Gastroesophageal sphincter (tissue), 4 donors: ENCODE data around the gene REPS1. TPM values are rescaled to one million over a fixed set of nuclear protein-coding genes. Genes with fewer than 3 reads are reported as not detected.

ENCODE experiments used
- ATAC-seq: fragments of 150-250 bp; one replicate; pipeline ENCODE4 v1.9.1; 2016; ENCODE audit warnings: mild to moderate bottlenecking, moderate library complexity
- H3K27ac ChIP-seq, 4 donors: fragments of 200-600 bp; sonication (generic) in 3 of 4; 1 replicate in 3 of 4; 2 replicates in 1 of 4; pipeline ENCODE4 v1.5.1; 2016 to 2019
- H3K27me3 ChIP-seq: fragments of 200-600 bp; sonication (generic); one replicate; pipeline ENCODE4 v1.5.1; 2019
- H3K36me3 ChIP-seq, 2 donors: fragments of 200-600 bp; sonication (generic); one replicate each; pipeline ENCODE4 v1.5.1; 2019; ENCODE audit warnings: control low read depth in 1 of 2
- H3K4me1 ChIP-seq, 3 donors: fragments of 200-600 bp; sonication (generic); 1 replicate in 2 of 3; 2 replicates in 1 of 3; pipeline ENCODE4 v1.5.1; 2016 to 2019; ENCODE audit warnings: control low read depth in 2 of 3
- H3K4me3 ChIP-seq, 2 donors: fragments of 200-600 bp; sonication (generic); one replicate each; pipeline ENCODE4 v1.5.1; 2019; ENCODE audit warnings: mild to moderate bottlenecking in 1 of 2, moderate library complexity in 1 of 2
- H3K9me3 ChIP-seq, 3 donors: fragments of 200-600 bp; sonication (generic); one replicate each; pipeline ENCODE4 v1.5.1; 2017 to 2019; ENCODE audit warnings: control low read depth in 2 of 3
- EP300 ChIP-seq: sonication (generic); formaldehyde crosslinking; IDR thresholded peaks from one replicate; pipeline ENCODE4 v1.6.1; 2017; ENCODE audit warnings: antibody characterized with exemption, mild to moderate bottlenecking
- POLR2A ChIP-seq, 2 donors: fragments of 450-650 bp; IDR thresholded peaks; one replicate each; pipeline ENCODE4 v1.6.1; 2017; ENCODE audit warnings: antibody characterized with exemption in 2 of 2, mild to moderate bottlenecking in 2 of 2, moderate library complexity in 1 of 2
- POLR2AphosphoS5 ChIP-seq: sonication (generic); formaldehyde crosslinking; IDR thresholded peaks from one replicate; pipeline ENCODE4 v1.6.1; 2017; ENCODE audit warnings: antibody characterized with exemption
- WGBS, 2 donors: methylation state at CpG; one replicate each; pipeline ENCODE4 v1.1.5; 2018; ENCODE audit warnings: low coverage in 1 of 2; 5-methylcytosine and 5-hydroxymethylcytosine counted together
- total RNA-seq, 4 donors: library from RNA; depleted of rRNA; stranded (reverse); fragments of >200 nt; gene quantifications; one replicate each; pipeline ENCODE4 v1.1.0, GENCODE V29; 2016
- TF ChIP-seq, protein P1 (sequence below), 4 experiments: fragments of 200-600 bp in 2 of 4; fragments of 450-650 bp in 2 of 4; sonication (generic) in 1 of 4; IDR thresholded peaks; one replicate each; pipeline ENCODE4 v1.5.1; 2017 to 2019; ENCODE audit warnings: antibody characterized with exemption in 4 of 4, mild to moderate bottlenecking in 2 of 4, moderate library complexity in 2 of 4

REPS1 gene
- total RNA-seq, 4 donors from 2014 or later: 26.7 to 42.6 (median 29.3) TPM

DNA sequence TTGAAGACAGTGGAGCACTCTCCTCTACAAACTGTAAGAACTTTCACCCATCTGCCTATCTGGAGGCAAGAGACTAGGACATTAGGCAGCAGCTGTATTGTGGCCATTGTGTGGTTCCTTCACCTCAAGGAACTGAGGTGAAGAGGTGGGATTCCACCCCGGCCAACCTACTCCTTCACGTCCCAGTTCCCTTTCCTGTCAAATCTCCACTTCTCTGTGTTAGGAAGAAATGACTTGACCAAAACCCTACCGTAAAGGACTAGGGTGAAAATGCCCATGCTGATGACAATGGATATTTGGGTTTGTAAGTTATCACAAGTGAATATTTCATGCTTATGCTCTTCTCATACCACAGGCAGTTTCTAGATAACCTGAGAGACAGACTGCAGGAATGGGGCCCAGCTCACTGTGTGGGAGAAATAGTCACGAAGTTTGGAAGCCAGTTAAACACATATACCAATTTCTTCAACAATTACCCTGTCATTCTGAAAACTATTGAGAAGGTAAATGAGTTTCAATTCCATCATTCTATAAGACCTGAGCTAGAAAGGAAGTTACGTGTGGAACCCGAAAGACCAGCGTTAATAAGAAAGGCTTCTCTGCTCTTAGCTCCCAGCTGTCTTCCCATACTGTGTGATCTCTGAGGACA, 105.6 kb downstream of the REPS1 start:
- H3K27me3 ChIP-seq: no peaks in the 10 kb centered on the region
- no peak overlapping the region for H3K4me3 ChIP-seq
- 89 to 95% methylated on average over 4 to 6 of the region's 7 CpGs for WGBS, 2 donors
- H3K9me3 ChIP-seq: no peaks in the 10 kb centered on the region
- ATAC-seq: no peak
- TF ChIP-seq POLR2AphosphoS5 (no peak), EP300 (no peak), POLR2A (IDR thresholded peaks at IDR 0.05) (no peak)
- TF ChIP-seq, protein P1, sequence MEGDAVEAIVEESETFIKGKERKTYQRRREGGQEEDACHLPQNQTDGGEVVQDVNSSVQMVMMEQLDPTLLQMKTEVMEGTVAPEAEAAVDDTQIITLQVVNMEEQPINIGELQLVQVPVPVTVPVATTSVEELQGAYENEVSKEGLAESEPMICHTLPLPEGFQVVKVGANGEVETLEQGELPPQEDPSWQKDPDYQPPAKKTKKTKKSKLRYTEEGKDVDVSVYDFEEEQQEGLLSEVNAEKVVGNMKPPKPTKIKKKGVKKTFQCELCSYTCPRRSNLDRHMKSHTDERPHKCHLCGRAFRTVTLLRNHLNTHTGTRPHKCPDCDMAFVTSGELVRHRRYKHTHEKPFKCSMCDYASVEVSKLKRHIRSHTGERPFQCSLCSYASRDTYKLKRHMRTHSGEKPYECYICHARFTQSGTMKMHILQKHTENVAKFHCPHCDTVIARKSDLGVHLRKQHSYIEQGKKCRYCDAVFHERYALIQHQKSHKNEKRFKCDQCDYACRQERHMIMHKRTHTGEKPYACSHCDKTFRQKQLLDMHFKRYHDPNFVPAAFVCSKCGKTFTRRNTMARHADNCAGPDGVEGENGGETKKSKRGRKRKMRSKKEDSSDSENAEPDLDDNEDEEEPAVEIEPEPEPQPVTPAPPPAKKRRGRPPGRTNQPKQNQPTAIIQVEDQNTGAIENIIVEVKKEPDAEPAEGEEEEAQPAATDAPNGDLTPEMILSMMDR (IDR thresholded peaks at IDR 0.05): no peak
- H3K27ac ChIP-seq: no peak overlapping the region
- no peaks in the 10 kb centered on the region for H3K36me3 ChIP-seq
- no peaks in the 10 kb centered on the region for H3K4me1 ChIP-seq

DNA sequence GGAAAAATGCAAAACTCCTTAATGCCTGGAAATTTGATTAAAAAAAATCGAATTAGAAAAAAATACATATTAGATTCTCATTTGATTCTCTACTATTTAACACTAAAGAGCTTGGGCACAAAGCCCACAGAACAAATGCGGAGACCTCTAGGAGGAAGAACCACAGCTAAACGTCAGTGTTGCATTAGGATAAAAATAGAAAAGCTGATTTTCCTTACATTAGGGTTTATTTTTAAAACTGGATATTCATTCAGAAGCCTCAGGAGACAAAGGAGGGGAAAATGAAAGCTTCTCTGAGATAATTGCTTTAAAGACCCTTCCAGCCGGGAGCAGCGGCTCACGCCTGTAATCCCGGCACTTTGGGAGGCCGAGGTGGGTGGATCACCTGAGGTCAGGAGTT, 114.9 kb downstream of the REPS1 start:
- Histone ChIP-seq H3K36me3 (no peaks in the 10 kb centered on the region), H3K4me1 (peaks cover 0 to 40% (median 5%) of the 10 kb centered on the region in 3 donors), H3K4me3 (no peak overlapping the region), H3K27me3 (no peaks in the 10 kb centered on the region), H3K9me3 (no peaks in the 10 kb centered on the region), H3K27ac (peak overlapping the region in 3 of 4 donors; percentile 26 to 60 (median 50))
- no peak for ATAC-seq
- WGBS, 2 donors: 57 to 69% methylated on average over 2 to 7 of the region's 8 CpGs
- TF ChIP-seq POLR2AphosphoS5: no peak
- TF ChIP-seq POLR2A (IDR thresholded peaks at IDR 0.05): no peak
- TF ChIP-seq, protein P1 (IDR thresholded peaks at IDR 0.05): no peak
- TF ChIP-seq EP300: no peak

DNA sequence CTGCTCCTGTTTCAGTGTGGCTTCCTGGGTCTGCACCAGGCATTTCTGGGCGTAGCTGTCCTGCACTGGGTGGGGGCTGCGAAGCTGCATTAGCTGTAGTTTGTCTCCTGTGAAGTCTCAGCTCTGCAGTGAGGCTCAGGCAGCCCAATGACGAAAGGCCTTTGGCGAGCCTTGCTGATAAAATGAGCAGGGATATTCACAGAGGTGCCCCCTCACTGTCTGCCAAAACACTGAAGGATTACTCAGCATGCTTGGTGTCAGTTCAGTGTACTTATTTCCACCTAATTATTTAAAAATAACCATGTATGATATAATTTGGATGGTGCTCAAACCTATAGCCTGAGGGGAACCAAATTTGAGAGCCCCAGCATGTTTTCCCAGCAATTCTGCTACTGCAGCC, 118.7 kb downstream of the REPS1 start:
- Histone ChIP-seq H3K27ac (peak overlapping the region in 3 of 4 donors; percentile 60 to 77 (median 73)), H3K9me3 (no peaks in the 10 kb centered on the region), H3K36me3 (no peaks in the 10 kb centered on the region), H3K4me1 (peaks cover 0 to 48% (median 5%) of the 10 kb centered on the region in 3 donors), H3K4me3 (no peak overlapping the region), H3K27me3 (no peaks in the 10 kb centered on the region)
- no peak for ATAC-seq
- WGBS, 2 donors: 20 to 40% methylated on average over 1 to 3 of the region's 4 CpGs
- TF ChIP-seq, protein P1 (IDR thresholded peaks at IDR 0.05): no peak
- TF ChIP-seq EP300 (no peak), POLR2A (IDR thresholded peaks at IDR 0.05) (no peak), POLR2AphosphoS5 (no peak)

GRCh38 chr6:138868181-138868580, 119.9 kb downstream of the REPS1 start:
- H3K9me3 ChIP-seq: no peaks in the 10 kb centered on the region
- H3K27me3 ChIP-seq: no peaks in the 10 kb centered on the region
- TF ChIP-seq POLR2A (IDR thresholded peaks at IDR 0.05) (no peak), POLR2AphosphoS5 (no peak), EP300 (no peak)
- TF ChIP-seq, protein P1 (IDR thresholded peaks at IDR 0.05): no peak
- no peak overlapping the region for H3K4me3 ChIP-seq
- no peaks in the 10 kb centered on the region for H3K36me3 ChIP-seq
- H3K4me1 ChIP-seq: peaks cover 0 to 41% (median 5%) of the 10 kb centered on the region in 3 donors
- peak overlapping the region; percentile 13 to 77 (median 66) for H3K27ac ChIP-seq
- no peak for ATAC-seq

- Histone ChIP-seq H3K4me1 (peaks cover 0 to 40% (median 5%) of the 10 kb centered on the region in 3 donors), H3K27ac (no peak overlapping the region)
These were observed 122.5 kb downstream of the REPS1 start for GRCh38 chr6:138865480-138866109.

More at GRCh38 chr6:138865480-138866109, 122.5 kb downstream of the REPS1 start:
- Histone ChIP-seq H3K4me3 (no peak overlapping the region), H3K27me3 (no peaks in the 10 kb centered on the region), H3K9me3 (no peaks in the 10 kb centered on the region), H3K36me3 (no peaks in the 10 kb centered on the region)
- ATAC-seq: no peak
- TF ChIP-seq POLR2A (IDR thresholded peaks at IDR 0.05) (no peak), EP300 (no peak), POLR2AphosphoS5 (no peak)
- TF ChIP-seq, protein P1 (IDR thresholded peaks at IDR 0.05): no peak
- 64 to 88% methylated on average over 6 of the region's 6 CpGs for WGBS, 2 donors
